H9 (cell line): ENCODE results near the gene SELENOS. TPM values are rescaled to one million over a fixed set of nuclear protein-coding genes. Genes with fewer than 3 reads are reported as not detected.

Experiments used
- DNase-seq: peaks from one replicate; pipeline ENCODE4 v3.0.0-alpha.2; 2017
- H2AFZ ChIP-seq: one replicate; pipeline ENCODE4 v1.6.1; 2013; ENCODE audit warnings: mild to moderate bottlenecking, low read length, control low read depth, moderate library complexity
- H2AK5ac ChIP-seq: 2 replicates; pipeline ENCODE4 v1.6.1; 2013; ENCODE audit warnings: low read length, control low read depth, mixed read lengths; ENCODE audit not compliant: insufficient read length
- H2BK120ac ChIP-seq: one replicate; pipeline ENCODE4 v1.6.1; 2013; ENCODE audit warnings: low read depth, mild to moderate bottlenecking, low read length, control low read depth, inconsistent platforms; ENCODE audit not compliant: poor library complexity, severe bottlenecking
- H2BK12ac ChIP-seq: 2 replicates; pipeline ENCODE4 v1.6.1; 2013; ENCODE audit warnings: low read length, control low read depth, mixed read lengths, low read depth; ENCODE audit not compliant: insufficient read length
- H2BK15ac ChIP-seq: 2 replicates; pipeline ENCODE4 v1.6.1; 2013; ENCODE audit warnings: low read depth, low read length, control low read depth
- H2BK20ac ChIP-seq: one replicate; pipeline ENCODE4 v1.6.1; 2013; ENCODE audit warnings: low read depth, mild to moderate bottlenecking, low read length, control low read depth, inconsistent platforms; ENCODE audit not compliant: poor library complexity, severe bottlenecking
- H2BK5ac ChIP-seq: 2 replicates; pipeline ENCODE4 v1.6.1; 2013; ENCODE audit warnings: low read length, control low read depth, mixed read lengths; ENCODE audit not compliant: insufficient read length
- H3K14ac ChIP-seq: 2 replicates; pipeline ENCODE4 v1.6.1; 2013; ENCODE audit warnings: low read length, control low read depth; ENCODE audit not compliant: insufficient read depth
- H3K18ac ChIP-seq: 2 replicates; pipeline ENCODE4 v1.6.1; 2013; ENCODE audit warnings: low read depth, mild to moderate bottlenecking, mixed read lengths, low read length, control low read depth; ENCODE audit not compliant: insufficient read length
- H3K23ac ChIP-seq: 2 replicates; pipeline ENCODE4 v1.6.1; 2013; ENCODE audit warnings: low read length, control low read depth, mixed read lengths, low read depth; ENCODE audit not compliant: insufficient read length
- H3K23me2 ChIP-seq: 2 replicates; pipeline ENCODE4 v1.6.1; 2013; ENCODE audit warnings: low read depth, mild to moderate bottlenecking, mixed read lengths, low read length, control low read depth; ENCODE audit not compliant: insufficient read length, poor library complexity, severe bottlenecking
- H3K27ac ChIP-seq: 2 replicates; pipeline ENCODE4 v1.5.1; 2013; ENCODE audit warnings: low read length, control low read depth, mixed read lengths, low read depth; ENCODE audit not compliant: insufficient read length
- H3K27me3 ChIP-seq: 2 replicates; pipeline ENCODE4 v1.6.1; 2013; ENCODE audit warnings: low read length, control low read depth, inconsistent platforms; ENCODE audit not compliant: insufficient read depth
- H3K4ac ChIP-seq: 2 replicates; pipeline ENCODE4 v1.6.1; 2013; ENCODE audit warnings: low read depth, mild to moderate bottlenecking, control low read depth, inconsistent platforms, low read length, moderate library complexity
- H3K4me1 ChIP-seq: 2 replicates; pipeline ENCODE4 v1.6.1; 2013; ENCODE audit warnings: low read length, control low read depth, inconsistent platforms; ENCODE audit not compliant: insufficient read depth
- H3K4me2 ChIP-seq: 2 replicates; pipeline ENCODE4 v1.6.1; 2013; ENCODE audit warnings: low read length, control low read depth, mixed read lengths; ENCODE audit not compliant: insufficient read length, insufficient read depth
- H3K56ac ChIP-seq: 2 replicates; pipeline ENCODE4 v1.6.1; 2013; ENCODE audit warnings: low read depth, mild to moderate bottlenecking, mixed read lengths, low read length, control low read depth; ENCODE audit not compliant: insufficient read length
- H3K79me1 ChIP-seq: 2 replicates; pipeline ENCODE4 v1.6.1; 2013; ENCODE audit warnings: low read depth, mild to moderate bottlenecking, moderate library complexity, low read length, control low read depth, inconsistent platforms; ENCODE audit not compliant: insufficient read depth, poor library complexity, severe bottlenecking
- H3K79me2 ChIP-seq: 2 replicates; pipeline ENCODE4 v1.6.1; 2013; ENCODE audit warnings: low read length, control low read depth, inconsistent platforms; ENCODE audit not compliant: insufficient read depth
- H3K9ac ChIP-seq: 2 replicates; pipeline ENCODE4 v1.6.1; 2013; ENCODE audit warnings: low read length, control low read depth, mixed read lengths; ENCODE audit not compliant: insufficient read length; ENCODE audit errors: extremely low read depth
- H3K9me3 ChIP-seq: one replicate; pipeline ENCODE4 v1.6.1; 2013; ENCODE audit warnings: low read depth, low read length, inconsistent platforms; ENCODE audit not compliant: control insufficient read depth
- H3T11ph ChIP-seq: one replicate; pipeline ENCODE4 v1.6.1; 2013; ENCODE audit warnings: mild to moderate bottlenecking, low read length, control low read depth, inconsistent platforms
- H4K20me1 ChIP-seq: one replicate; pipeline ENCODE4 v1.6.1; 2013; ENCODE audit not compliant: control insufficient read depth, insufficient read length, insufficient read depth
- H4K5ac ChIP-seq: 2 replicates; pipeline ENCODE4 v1.6.1; 2013; ENCODE audit warnings: low read depth, mild to moderate bottlenecking, mixed read lengths, low read length, control low read depth; ENCODE audit not compliant: insufficient read length
- H4K8ac ChIP-seq: replicated peaks from 2 replicates; pipeline ENCODE4 v1.6.1; 2013; ENCODE audit warnings: low read length, control low read depth, mixed read lengths, low read depth; ENCODE audit not compliant: insufficient read length
- H4K91ac ChIP-seq: 2 replicates; pipeline ENCODE4 v1.6.1; 2013; ENCODE audit warnings: low read depth, mild to moderate bottlenecking, moderate library complexity, mixed read lengths, low read length, control low read depth; ENCODE audit not compliant: insufficient read length
- H3K27ac Mint-ChIP-seq, 3 experiments: 2 replicates in 2 of 3; 3 replicates in 1 of 3; pipeline ENCODE4 v1.8.0; 2020 to 2021; ENCODE audit warnings: mixed read lengths in 3 of 3, mild to moderate bottlenecking in 1 of 3, moderate library complexity in 1 of 3
- H3K27me3 Mint-ChIP-seq: 2 replicates; pipeline ENCODE4 v1.8.0; 2021; ENCODE audit warnings: low read depth, mild to moderate bottlenecking, moderate library complexity, mixed read lengths
- H3K36me3 Mint-ChIP-seq, 3 experiments: 2 replicates in 2 of 3; 3 replicates in 1 of 3; pipeline ENCODE4 v1.8.0; 2020 to 2021; ENCODE audit warnings: low read depth in 3 of 3, mixed read lengths in 3 of 3; ENCODE audit not compliant: insufficient read depth in 1 of 3
- H3K4me1 Mint-ChIP-seq, 2 experiments: 2 replicates each; pipeline ENCODE4 v1.8.0; 2020; ENCODE audit warnings: mixed read lengths in 2 of 2
- H3K4me3 Mint-ChIP-seq, 2 experiments: 2 replicates in 1 of 2; 3 replicates in 1 of 2; pipeline ENCODE4 v1.8.0; 2020 to 2021; ENCODE audit warnings: mild to moderate bottlenecking in 2 of 2, mixed read lengths in 2 of 2, moderate library complexity in 1 of 2
- H3K9me3 Mint-ChIP-seq, 2 experiments: 2 replicates in 1 of 2; 3 replicates in 1 of 2; pipeline ENCODE4 v1.8.0; 2020; ENCODE audit warnings: mild to moderate bottlenecking in 2 of 2, mixed read lengths in 2 of 2, moderate library complexity in 1 of 2
- WGBS: extraction: QIAGEN DNeasy Blood & Tissue Kit; methylation state at CpG from one replicate; pipeline ENCODE4 v1.1.7; 2013; ENCODE audit warnings: missing lambda C conversion rate, low lambda C conversion rate, mixed read lengths; ENCODE audit not compliant: insufficient read length; ENCODE audit errors: extremely low coverage; 5-methylcytosine and 5-hydroxymethylcytosine counted together
- total RNA-seq: library from RNA; stranded (reverse); gene quantifications from 2 replicates; pipeline ENCODE4 v1.2.1, GENCODE V29; 2021
- TF ChIP-seq, protein P1 (sequence below): fragments of 200-600 bp; sonication (generic); conservative IDR thresholded peaks from 3 replicates; pipeline ENCODE4 v1.8.0; 2021; ENCODE audit warnings: antibody characterized with exemption, mild to moderate bottlenecking

The SELENOS gene
- total RNA-seq, 1 experiment from 2014 or later = 57.7 TPM

DNA sequence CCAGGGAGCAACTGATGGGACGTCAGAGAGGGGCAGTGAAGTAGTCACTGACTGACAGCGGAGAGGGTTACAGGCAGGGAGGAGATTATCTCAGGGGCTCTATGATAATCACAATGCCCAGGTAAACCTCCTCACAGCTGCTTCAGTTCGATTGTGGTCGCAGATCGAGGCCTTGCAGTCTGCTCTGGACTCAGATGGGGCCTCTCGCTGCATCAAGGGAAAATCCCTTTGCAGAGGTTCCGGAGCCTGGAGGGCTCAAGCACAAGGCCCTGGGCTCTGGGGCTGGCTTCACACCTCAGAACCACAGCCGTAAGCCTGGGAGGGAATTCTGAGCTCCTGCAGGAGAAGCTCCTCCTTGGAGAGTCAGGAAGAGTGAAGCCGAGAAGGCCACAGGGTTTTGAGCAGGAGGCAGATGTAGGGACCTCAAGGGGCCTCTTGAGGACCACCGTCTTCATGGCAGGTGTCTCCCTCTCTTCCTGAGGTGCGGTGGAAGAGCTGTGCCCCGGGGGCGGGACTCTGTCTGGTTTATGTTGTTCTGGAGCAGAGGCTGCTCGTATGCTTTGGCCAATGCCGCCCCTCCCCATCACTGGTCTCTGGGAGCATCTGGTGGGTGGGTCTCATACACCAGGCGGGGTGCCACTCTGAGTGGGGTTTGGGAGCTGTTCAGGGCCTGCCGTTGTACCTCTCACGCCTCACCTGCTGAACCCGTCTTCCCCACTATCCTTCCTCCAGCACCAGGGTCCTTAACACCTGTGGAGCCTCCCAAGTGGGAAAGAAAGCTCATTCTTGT lies 37.2 kb upstream of the SELENOS start:
- Histone ChIP-seq H3K4me2 (no peak overlapping the region), H4K20me1 (no peaks in the 10 kb centered on the region), H3K23me2 (no peaks in the 10 kb centered on the region), H2BK20ac (no peak overlapping the region), H3K18ac (no peak overlapping the region), H3K79me2 (no peaks in the 10 kb centered on the region), H2BK120ac (no peak overlapping the region), H3K23ac (no peak overlapping the region), H3K79me1 (no peaks in the 10 kb centered on the region), H3K4ac (no peak overlapping the region), H3K4me1 (no peaks in the 10 kb centered on the region), H3K27ac (no peak overlapping the region), H4K5ac (no peak overlapping the region), H3T11ph (no peak overlapping the region), H3K27me3 (no peaks in the 10 kb centered on the region), H2AK5ac (no peak overlapping the region), H3K56ac (no peak overlapping the region), H3K9me3 (no peaks in the 10 kb centered on the region), H2BK15ac (no peak overlapping the region), H3K14ac (peak overlapping the region; percentile 29; the same call in 1 of the 2 replicates), H4K91ac (no peak overlapping the region), H2BK5ac (no peak overlapping the region), H3K9ac (no peak overlapping the region), H2BK12ac (no peak overlapping the region), H4K8ac (no peak overlapping the region), H2AFZ (no peak overlapping the region)
- TF ChIP-seq, protein P1, sequence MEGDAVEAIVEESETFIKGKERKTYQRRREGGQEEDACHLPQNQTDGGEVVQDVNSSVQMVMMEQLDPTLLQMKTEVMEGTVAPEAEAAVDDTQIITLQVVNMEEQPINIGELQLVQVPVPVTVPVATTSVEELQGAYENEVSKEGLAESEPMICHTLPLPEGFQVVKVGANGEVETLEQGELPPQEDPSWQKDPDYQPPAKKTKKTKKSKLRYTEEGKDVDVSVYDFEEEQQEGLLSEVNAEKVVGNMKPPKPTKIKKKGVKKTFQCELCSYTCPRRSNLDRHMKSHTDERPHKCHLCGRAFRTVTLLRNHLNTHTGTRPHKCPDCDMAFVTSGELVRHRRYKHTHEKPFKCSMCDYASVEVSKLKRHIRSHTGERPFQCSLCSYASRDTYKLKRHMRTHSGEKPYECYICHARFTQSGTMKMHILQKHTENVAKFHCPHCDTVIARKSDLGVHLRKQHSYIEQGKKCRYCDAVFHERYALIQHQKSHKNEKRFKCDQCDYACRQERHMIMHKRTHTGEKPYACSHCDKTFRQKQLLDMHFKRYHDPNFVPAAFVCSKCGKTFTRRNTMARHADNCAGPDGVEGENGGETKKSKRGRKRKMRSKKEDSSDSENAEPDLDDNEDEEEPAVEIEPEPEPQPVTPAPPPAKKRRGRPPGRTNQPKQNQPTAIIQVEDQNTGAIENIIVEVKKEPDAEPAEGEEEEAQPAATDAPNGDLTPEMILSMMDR = no peak
- no peaks in the 10 kb centered on the region; a peak in 1 of 5 replicates for H3K9me3 Mint-ChIP-seq
- whole genome bisulfite sequencing = no CpG with 5 or more reads among the region's 19 CpGs
- DNase-seq = peak; percentile 23
- H3K4me3 Mint-ChIP-seq = no peak overlapping the region
- peak overlapping the region in 1 of 3 experiments; percentile 80; a peak in 1 of 7 replicates for H3K27ac Mint-ChIP-seq
- peaks cover 12% of the 10 kb centered on the region for H3K27me3 Mint-ChIP-seq
- H3K36me3 Mint-ChIP-seq = no peaks in the 10 kb centered on the region
- no peaks in the 10 kb centered on the region for H3K4me1 Mint-ChIP-seq
